ENCODE data around the gene CHTF18.

DNA sequence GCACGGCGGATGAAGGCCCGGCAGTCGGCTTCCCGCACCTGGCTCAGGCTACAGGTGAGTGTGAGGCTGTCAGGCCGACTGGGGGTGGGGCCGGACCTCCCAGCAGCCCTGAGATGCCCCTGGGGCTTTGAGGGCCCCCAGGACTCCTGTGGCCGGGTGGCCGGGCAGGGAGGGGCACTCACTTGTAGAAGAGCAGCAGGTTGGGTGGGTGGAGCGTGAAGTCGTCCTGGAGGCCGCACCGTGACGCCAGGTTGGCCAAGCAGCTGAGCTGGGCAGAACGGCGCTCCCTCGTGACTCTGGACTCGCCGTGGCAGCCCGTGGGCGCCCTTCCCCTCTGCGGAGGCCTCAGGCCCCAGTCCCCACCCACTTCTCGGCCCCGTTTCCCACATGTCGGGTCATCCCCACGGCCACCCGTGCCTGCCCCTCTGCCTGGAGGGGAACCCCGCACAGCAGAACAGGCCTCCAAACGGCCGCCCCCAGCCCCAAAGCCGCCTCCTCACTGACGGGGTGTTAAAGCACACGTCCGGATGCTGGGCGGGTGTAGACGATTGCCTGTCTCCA lies 13.1 kb upstream of the CHTF18 start:
- TF ChIP-seq, protein P1, sequence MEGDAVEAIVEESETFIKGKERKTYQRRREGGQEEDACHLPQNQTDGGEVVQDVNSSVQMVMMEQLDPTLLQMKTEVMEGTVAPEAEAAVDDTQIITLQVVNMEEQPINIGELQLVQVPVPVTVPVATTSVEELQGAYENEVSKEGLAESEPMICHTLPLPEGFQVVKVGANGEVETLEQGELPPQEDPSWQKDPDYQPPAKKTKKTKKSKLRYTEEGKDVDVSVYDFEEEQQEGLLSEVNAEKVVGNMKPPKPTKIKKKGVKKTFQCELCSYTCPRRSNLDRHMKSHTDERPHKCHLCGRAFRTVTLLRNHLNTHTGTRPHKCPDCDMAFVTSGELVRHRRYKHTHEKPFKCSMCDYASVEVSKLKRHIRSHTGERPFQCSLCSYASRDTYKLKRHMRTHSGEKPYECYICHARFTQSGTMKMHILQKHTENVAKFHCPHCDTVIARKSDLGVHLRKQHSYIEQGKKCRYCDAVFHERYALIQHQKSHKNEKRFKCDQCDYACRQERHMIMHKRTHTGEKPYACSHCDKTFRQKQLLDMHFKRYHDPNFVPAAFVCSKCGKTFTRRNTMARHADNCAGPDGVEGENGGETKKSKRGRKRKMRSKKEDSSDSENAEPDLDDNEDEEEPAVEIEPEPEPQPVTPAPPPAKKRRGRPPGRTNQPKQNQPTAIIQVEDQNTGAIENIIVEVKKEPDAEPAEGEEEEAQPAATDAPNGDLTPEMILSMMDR (IDR thresholded peaks at IDR 0.05), result no peak
- no peak for TF ChIP-seq POLR2A (IDR thresholded peaks at IDR 0.05)

Data from right lobe of liver (tissue), 4 donors.